Tibial nerve (tissue), 3 donors: ENCODE measurements around the gene MDH1B.

Source experiments
- POLR2A ChIP-seq, 2 donors: fragments of 450-650 bp; IDR thresholded peaks; one replicate each; pipeline ENCODE4 v1.6.1; 2017; ENCODE audit warnings: antibody characterized with exemption in 2 of 2, mild to moderate bottlenecking in 2 of 2, moderate library complexity in 2 of 2
- TF ChIP-seq, protein P1 (sequence below), 5 experiments: fragments of 200-600 bp in 3 of 5; fragments of 450-650 bp in 2 of 5; sonication (generic) in 3 of 5; IDR thresholded peaks; one replicate each; pipeline ENCODE4 v1.5.1; 2016 to 2019; ENCODE audit warnings: antibody characterized with exemption in 5 of 5, mild to moderate bottlenecking in 3 of 5, moderate library complexity in 2 of 5

DNA sequence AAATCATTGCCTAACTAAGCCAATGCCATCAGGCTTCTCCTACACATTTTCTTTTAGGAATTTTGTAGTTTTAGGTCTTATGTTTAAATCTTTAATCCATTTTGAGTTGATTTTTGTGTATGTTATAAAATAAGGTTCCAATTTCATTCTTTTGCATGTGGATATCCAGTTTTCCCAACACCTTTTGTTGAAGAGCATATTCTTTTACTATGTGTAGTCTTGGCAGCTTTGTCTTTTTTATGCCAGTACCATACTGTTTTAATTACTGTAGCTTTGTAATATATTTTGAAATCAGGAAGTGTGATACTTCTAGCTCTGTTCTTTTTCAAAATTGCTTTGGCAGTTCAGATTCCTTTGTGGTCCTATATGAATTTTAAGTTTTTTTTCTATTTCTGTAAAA lies 11.3 kb upstream of the MDH1B start:
- TF ChIP-seq, protein P1, sequence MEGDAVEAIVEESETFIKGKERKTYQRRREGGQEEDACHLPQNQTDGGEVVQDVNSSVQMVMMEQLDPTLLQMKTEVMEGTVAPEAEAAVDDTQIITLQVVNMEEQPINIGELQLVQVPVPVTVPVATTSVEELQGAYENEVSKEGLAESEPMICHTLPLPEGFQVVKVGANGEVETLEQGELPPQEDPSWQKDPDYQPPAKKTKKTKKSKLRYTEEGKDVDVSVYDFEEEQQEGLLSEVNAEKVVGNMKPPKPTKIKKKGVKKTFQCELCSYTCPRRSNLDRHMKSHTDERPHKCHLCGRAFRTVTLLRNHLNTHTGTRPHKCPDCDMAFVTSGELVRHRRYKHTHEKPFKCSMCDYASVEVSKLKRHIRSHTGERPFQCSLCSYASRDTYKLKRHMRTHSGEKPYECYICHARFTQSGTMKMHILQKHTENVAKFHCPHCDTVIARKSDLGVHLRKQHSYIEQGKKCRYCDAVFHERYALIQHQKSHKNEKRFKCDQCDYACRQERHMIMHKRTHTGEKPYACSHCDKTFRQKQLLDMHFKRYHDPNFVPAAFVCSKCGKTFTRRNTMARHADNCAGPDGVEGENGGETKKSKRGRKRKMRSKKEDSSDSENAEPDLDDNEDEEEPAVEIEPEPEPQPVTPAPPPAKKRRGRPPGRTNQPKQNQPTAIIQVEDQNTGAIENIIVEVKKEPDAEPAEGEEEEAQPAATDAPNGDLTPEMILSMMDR (IDR thresholded peaks at IDR 0.05): no peak
- no peak for TF ChIP-seq POLR2A (IDR thresholded peaks at IDR 0.05)
